Suprapubic skin (tissue), 4 donors: ENCODE measurements around the gene APH1B.

ENCODE experiments used
- EP300 ChIP-seq: sonication (generic); formaldehyde crosslinking; IDR thresholded peaks from one replicate; pipeline ENCODE4 v1.6.1; 2017; ENCODE audit warnings: antibody characterized with exemption
- POLR2A ChIP-seq, 2 donors: fragments of 450-650 bp; IDR thresholded peaks; one replicate each; pipeline ENCODE4 v1.6.1; 2017; ENCODE audit warnings: antibody characterized with exemption in 2 of 2, mild to moderate bottlenecking in 2 of 2, moderate library complexity in 2 of 2
- POLR2AphosphoS5 ChIP-seq, 3 donors: sonication (generic); formaldehyde crosslinking; IDR thresholded peaks; one replicate each; pipeline ENCODE4 v1.6.1; 2017; ENCODE audit warnings: antibody characterized with exemption in 3 of 3
- TF ChIP-seq, protein P1 (sequence below), 2 donors: fragments of 200-600 bp in 1 of 2; fragments of 450-650 bp in 1 of 2; sonication (generic) in 1 of 2; IDR thresholded peaks; one replicate each; pipeline ENCODE4 v1.5.1; 2016 to 2019; ENCODE audit warnings: antibody characterized with exemption in 2 of 2, mild to moderate bottlenecking in 1 of 2, moderate library complexity in 1 of 2

DNA sequence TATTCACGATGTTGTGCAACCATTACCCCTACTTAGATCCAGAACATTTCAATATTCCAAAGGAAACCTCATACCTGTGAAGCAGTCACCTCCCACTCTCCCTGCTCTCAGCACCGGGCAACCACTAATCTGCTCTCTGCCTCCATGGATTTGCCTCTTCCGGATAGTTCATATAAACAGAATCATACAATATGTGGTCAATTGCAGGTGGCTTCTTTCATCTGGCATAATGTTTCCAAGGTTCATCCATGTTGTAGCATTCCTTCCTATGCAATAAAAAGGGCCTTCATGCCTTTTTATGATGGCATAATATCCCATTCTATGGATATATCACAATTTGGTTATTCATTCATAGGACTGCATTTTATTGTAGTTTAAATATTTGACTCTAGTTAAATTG, 80.3 kb downstream of the APH1B start:
- TF ChIP-seq POLR2AphosphoS5 (IDR thresholded peaks at IDR 0.05), result no peak
- TF ChIP-seq POLR2A (IDR thresholded peaks at IDR 0.05), result no peak
- TF ChIP-seq, protein P1, sequence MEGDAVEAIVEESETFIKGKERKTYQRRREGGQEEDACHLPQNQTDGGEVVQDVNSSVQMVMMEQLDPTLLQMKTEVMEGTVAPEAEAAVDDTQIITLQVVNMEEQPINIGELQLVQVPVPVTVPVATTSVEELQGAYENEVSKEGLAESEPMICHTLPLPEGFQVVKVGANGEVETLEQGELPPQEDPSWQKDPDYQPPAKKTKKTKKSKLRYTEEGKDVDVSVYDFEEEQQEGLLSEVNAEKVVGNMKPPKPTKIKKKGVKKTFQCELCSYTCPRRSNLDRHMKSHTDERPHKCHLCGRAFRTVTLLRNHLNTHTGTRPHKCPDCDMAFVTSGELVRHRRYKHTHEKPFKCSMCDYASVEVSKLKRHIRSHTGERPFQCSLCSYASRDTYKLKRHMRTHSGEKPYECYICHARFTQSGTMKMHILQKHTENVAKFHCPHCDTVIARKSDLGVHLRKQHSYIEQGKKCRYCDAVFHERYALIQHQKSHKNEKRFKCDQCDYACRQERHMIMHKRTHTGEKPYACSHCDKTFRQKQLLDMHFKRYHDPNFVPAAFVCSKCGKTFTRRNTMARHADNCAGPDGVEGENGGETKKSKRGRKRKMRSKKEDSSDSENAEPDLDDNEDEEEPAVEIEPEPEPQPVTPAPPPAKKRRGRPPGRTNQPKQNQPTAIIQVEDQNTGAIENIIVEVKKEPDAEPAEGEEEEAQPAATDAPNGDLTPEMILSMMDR (IDR thresholded peaks at IDR 0.05), result no peak
- TF ChIP-seq EP300, result no peak
